Loucy (cell line): Measurements from ENCODE around the gene SLC16A13.

Experiments
- CTCF ChIP-seq: fragments of 200-600 bp; sonication (generic); conservative IDR thresholded peaks from 2 replicates; pipeline ENCODE4 v1.5.1; 2014; ENCODE audit warnings: mild to moderate bottlenecking, antibody characterized with exemption, low read length
- EZH2phosphoT487 ChIP-seq: fragments of 200-600 bp; IDR thresholded peaks from 2 replicates; pipeline ENCODE4 v1.6.1; 2018; ENCODE audit warnings: antibody characterized with exemption, mild to moderate bottlenecking, moderate library complexity, borderline replicate concordance

GRCh38 chr17:7024402-7024785, 11.4 kb upstream of the SLC16A13 start:
- TF ChIP-seq CTCF = no peak
- TF ChIP-seq EZH2phosphoT487 = no peak
